HG03280 (cell line): ENCODE results near the gene SCMH1.
"Not testable (repeated sequence)": the region's sequence is repeated elsewhere in the genome, so short reads cannot be mapped to it uniquely, and the experiment has no call there.

Experiments used
- ATAC-seq: cut with Tn5 transposase; IDR thresholded peaks from one replicate; pipeline ENCODE4 v1.9.1; 2021; ENCODE audit warnings: mild to moderate bottlenecking, moderate library complexity; ENCODE audit not compliant: unreplicated experiment

The SCMH1 gene

GRCh38 chr1:41158147-41158875 lies 83.8 kb downstream of the SCMH1 start:
- ATAC-seq, result no peak

GRCh38 chr1:41155105-41155504 lies 87.0 kb downstream of the SCMH1 start:
- no peak for ATAC-seq

GRCh38 chr1:41153750-41154274 lies 88.3 kb downstream of the SCMH1 start:
- ATAC-seq, result no peak

- no peak for ATAC-seq
Measured at GRCh38 chr1:41152622-41153044, 89.5 kb downstream of the SCMH1 start.

GRCh38 chr1:41151846-41152245 lies 90.3 kb downstream of the SCMH1 start:
- no peak for ATAC-seq

GRCh38 chr1:41149570-41149969 lies 92.5 kb downstream of the SCMH1 start:
- ATAC-seq, result no peak

- ATAC-seq, result no peak
Measured at GRCh38 chr1:41144285-41144684, 97.8 kb downstream of the SCMH1 start.

- ATAC-seq, result no peak
Measured at GRCh38 chr1:41138549-41138948, 103.6 kb downstream of the SCMH1 start.

GRCh38 chr1:41135196-41135947 lies 106.7 kb downstream of the SCMH1 start:
- no peak for ATAC-seq

GRCh38 chr1:41134325-41134724 lies 107.8 kb downstream of the SCMH1 start:
- ATAC-seq, result not testable (repeated sequence)

GRCh38 chr1:41122851-41123518 lies 119.1 kb downstream of the SCMH1 start:
- no peak for ATAC-seq

GRCh38 chr1:41122148-41122547 lies 120.0 kb downstream of the SCMH1 start:
- no peak for ATAC-seq

- ATAC-seq, result no peak
Measured at GRCh38 chr1:41118645-41119044, 123.5 kb downstream of the SCMH1 start.

GRCh38 chr1:41117241-41117640 lies 124.9 kb downstream of the SCMH1 start:
- not testable (repeated sequence) for ATAC-seq

GRCh38 chr1:41110736-41111135 lies 131.4 kb downstream of the SCMH1 start:
- no peak for ATAC-seq

GRCh38 chr1:41110286-41110685 lies 131.8 kb downstream of the SCMH1 start:
- ATAC-seq, result no peak

- no peak for ATAC-seq
Measured at GRCh38 chr1:41109310-41110197, 132.6 kb downstream of the SCMH1 start.

GRCh38 chr1:41108696-41109275 lies 133.3 kb downstream of the SCMH1 start:
- ATAC-seq, result no peak

- no peak for ATAC-seq
Measured at GRCh38 chr1:41103766-41104165, 138.3 kb downstream of the SCMH1 start.

- no peak for ATAC-seq
Measured at GRCh38 chr1:41102653-41103052, 139.5 kb downstream of the SCMH1 start.
